Right atrium auricular region (tissue), 2 donors: ENCODE measurements around the gene CRACDL. TPM values are rescaled to one million over a fixed set of nuclear protein-coding genes. Genes with fewer than 3 reads are reported as not detected.

Source experiments
- DNase-seq: peaks from one replicate; pipeline ENCODE4 v3.0.0-alpha.2; 2019; ENCODE audit warnings: low spot score
- H3K27ac ChIP-seq, 2 donors: fragments of 200-600 bp; sonication (generic); 1 replicate in 1 of 2; 2 replicates in 1 of 2; pipeline ENCODE4 v1.5.1; 2016 to 2019
- H3K27me3 ChIP-seq, 2 donors: fragments of 200-600 bp; sonication (generic); one replicate each; pipeline versions ENCODE4 v1.5.1 to v1.6.0; 2017 to 2019
- H3K36me3 ChIP-seq: fragments of 200-600 bp; sonication (generic); one replicate; pipeline ENCODE4 v1.5.1; 2016
- H3K4me1 ChIP-seq, 2 donors: fragments of 200-600 bp; sonication (generic); one replicate each; pipeline versions ENCODE4 v1.5.1 to v1.6.0; 2017 to 2019
- H3K4me3 ChIP-seq, 2 donors: fragments of 200-600 bp; sonication (generic); 1 replicate in 1 of 2; 2 replicates in 1 of 2; pipeline ENCODE4 v1.5.1; 2017 to 2019; ENCODE audit warnings: mild to moderate bottlenecking in 1 of 2, moderate library complexity in 1 of 2
- H3K9me3 ChIP-seq, 2 donors: fragments of 200-600 bp; sonication (generic); one replicate each; pipeline ENCODE4 v1.5.1; 2019
- total RNA-seq, 2 donors: library from RNA; depleted of rRNA; stranded (reverse); fragments of >200 nt; gene quantifications; one replicate each; pipeline ENCODE4 v1.1.0, GENCODE V29; 2016
- TF ChIP-seq, protein P1 (sequence below), 2 donors: fragments of 200-600 bp; sonication (generic); IDR thresholded peaks; one replicate each; pipeline ENCODE4 v1.5.1; 2019; ENCODE audit warnings: antibody characterized with exemption in 2 of 2

The CRACDL gene
- total RNA-seq, 2 donors from 2014 or later: 5.3 to 7.4 TPM

DNA sequence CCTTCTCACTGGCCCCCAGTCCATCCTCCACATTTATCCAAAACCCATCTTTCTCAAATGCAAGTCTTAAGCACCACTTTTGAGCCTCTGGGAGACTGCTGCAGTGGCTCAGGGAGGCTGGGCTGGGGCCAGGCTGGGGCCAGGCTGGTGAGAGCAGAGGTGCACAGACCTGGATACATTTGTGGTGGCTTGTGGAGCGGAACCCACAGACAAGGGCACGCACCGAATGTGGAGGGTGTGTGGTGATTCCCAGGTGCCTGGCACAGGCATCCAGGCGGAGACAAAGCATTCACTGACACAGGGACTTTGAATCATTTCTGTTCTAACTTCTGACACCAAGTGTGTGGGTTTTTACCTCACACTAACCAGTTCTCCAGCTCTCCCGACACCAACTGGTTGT, 162.9 kb downstream of the CRACDL start:
- no peaks in the 10 kb centered on the region for H3K9me3 ChIP-seq
- H3K36me3 ChIP-seq: no peaks in the 10 kb centered on the region
- H3K4me1 ChIP-seq: peaks cover 0 to 40% of the 10 kb centered on the region in 2 donors
- H3K27ac ChIP-seq: no peak overlapping the region
- DNase-seq: no peak
- TF ChIP-seq, protein P1, sequence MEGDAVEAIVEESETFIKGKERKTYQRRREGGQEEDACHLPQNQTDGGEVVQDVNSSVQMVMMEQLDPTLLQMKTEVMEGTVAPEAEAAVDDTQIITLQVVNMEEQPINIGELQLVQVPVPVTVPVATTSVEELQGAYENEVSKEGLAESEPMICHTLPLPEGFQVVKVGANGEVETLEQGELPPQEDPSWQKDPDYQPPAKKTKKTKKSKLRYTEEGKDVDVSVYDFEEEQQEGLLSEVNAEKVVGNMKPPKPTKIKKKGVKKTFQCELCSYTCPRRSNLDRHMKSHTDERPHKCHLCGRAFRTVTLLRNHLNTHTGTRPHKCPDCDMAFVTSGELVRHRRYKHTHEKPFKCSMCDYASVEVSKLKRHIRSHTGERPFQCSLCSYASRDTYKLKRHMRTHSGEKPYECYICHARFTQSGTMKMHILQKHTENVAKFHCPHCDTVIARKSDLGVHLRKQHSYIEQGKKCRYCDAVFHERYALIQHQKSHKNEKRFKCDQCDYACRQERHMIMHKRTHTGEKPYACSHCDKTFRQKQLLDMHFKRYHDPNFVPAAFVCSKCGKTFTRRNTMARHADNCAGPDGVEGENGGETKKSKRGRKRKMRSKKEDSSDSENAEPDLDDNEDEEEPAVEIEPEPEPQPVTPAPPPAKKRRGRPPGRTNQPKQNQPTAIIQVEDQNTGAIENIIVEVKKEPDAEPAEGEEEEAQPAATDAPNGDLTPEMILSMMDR (IDR thresholded peaks at IDR 0.05): no peak
- no peaks in the 10 kb centered on the region for H3K27me3 ChIP-seq
- H3K4me3 ChIP-seq: no peak overlapping the region

DNA sequence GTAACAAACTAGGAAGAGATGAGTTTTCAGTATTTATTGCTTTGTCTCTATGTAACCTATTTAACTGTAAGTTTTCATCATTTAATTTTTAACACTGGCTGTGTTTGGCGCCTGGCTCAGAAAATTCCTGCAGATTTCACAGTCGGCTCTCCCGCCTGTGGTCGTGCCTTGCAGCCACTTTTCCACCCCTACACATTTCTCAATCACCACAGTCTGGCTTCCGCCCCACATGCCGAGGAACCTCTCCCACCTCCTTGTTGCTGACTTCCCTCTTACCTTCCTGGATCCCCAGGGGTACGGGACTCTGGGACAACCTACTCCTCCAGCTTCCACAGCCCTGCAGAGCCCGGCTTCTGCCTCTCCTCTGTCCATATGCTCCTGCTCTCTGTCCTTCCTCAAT, 163.5 kb downstream of the CRACDL start:
- no peaks in the 10 kb centered on the region for H3K27me3 ChIP-seq
- H3K4me1 ChIP-seq: peaks cover 0 to 40% of the 10 kb centered on the region in 2 donors
- H3K9me3 ChIP-seq: no peaks in the 10 kb centered on the region
- DNase-seq: no peak
- TF ChIP-seq, protein P1 (IDR thresholded peaks at IDR 0.05): no peak
- H3K4me3 ChIP-seq: no peak overlapping the region
- no peak overlapping the region for H3K27ac ChIP-seq
- no peaks in the 10 kb centered on the region for H3K36me3 ChIP-seq

DNA sequence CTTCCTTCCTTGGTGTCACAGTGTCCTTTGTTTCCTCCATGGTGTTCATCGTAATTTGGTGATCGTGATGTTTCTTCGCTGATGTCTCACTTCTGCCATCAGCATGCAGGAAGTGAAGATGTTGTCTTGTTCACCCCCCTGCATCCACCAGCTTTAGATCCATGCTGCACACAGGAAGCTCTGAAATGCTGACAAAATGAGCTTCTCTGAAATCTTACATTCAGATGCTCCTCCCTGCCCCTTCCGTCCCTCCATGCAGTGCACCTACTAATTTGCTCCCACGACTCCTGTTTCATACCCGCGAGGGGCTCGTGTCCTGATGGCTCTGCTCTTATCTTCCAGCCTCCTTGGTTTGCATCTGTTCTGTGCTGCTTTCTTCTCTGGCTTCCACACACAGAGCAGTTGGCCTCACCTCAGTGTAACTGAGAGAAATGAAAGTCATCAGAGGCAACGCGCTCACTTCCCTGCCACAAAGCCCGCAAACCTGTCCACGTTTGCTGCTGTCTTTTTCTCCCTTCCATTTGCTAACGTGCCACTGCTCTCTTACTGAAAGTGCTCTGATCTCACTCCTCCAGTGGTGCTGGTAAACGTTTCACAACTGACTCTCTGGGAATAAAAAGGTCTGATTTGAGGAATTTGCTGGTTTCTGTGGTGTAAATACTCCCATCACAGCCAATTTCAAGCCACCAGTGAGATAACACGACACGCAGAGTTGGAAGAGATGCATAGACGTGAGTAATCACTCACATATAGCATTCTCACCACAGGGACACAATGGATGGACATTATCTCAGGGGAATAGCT, 164.1 kb downstream of the CRACDL start:
- peaks cover 0 to 40% of the 10 kb centered on the region in 2 donors for H3K4me1 ChIP-seq
- H3K9me3 ChIP-seq: no peaks in the 10 kb centered on the region
- TF ChIP-seq, protein P1 (IDR thresholded peaks at IDR 0.05): no peak
- H3K27ac ChIP-seq: no peak overlapping the region
- H3K27me3 ChIP-seq: no peaks in the 10 kb centered on the region
- H3K4me3 ChIP-seq: no peak overlapping the region
- DNase-seq: no peak
- no peaks in the 10 kb centered on the region for H3K36me3 ChIP-seq

DNA sequence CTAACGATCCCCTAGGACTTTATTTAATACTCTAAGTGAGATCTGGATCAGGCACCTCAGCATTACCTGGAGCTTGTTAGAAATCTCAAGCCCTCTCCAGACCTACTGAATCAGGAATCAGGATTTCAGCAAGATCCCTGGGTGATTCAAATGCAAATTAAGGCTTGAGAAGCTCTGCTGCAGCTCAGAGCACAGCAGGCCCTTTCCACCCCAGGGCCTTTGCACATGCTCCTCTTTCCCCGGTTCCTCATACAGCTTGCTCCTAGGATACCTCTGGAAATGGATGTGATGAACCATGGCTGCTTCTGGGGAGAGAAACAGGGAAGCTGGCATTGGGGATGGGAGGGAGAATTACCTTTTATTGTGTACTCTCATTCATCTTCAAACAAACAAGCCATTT, 164.8 kb downstream of the CRACDL start:
- no peak overlapping the region for H3K4me3 ChIP-seq
- no peaks in the 10 kb centered on the region for H3K9me3 ChIP-seq
- DNase-seq: no peak
- H3K27me3 ChIP-seq: no peaks in the 10 kb centered on the region
- no peak overlapping the region for H3K27ac ChIP-seq
- TF ChIP-seq, protein P1 (IDR thresholded peaks at IDR 0.05): no peak
- H3K36me3 ChIP-seq: no peaks in the 10 kb centered on the region
- H3K4me1 ChIP-seq: peaks cover 0 to 37% of the 10 kb centered on the region in 2 donors

DNA sequence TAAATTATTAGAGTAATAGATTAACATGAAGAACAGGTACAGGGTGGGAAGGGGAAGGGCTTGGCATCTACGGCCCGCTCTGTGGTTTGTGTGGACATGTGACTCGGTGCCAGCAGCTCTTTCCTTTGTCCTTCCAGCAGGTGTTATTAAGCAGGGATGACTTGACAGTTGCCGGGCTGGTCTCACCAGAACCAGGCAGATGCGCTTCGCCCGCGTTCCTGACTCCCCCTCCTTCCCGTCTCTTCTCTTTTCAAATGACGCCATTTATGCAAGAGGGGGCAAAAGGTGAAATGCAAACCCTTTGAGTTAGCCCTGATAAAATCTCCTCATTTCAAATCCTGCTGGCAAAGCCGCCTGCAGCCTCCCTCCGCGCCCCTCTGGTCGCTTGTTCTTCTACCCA, 166.2 kb downstream of the CRACDL start:
- H3K9me3 ChIP-seq: no peaks in the 10 kb centered on the region
- H3K4me3 ChIP-seq: no peak overlapping the region
- no peak overlapping the region for H3K27ac ChIP-seq
- TF ChIP-seq, protein P1 (IDR thresholded peaks at IDR 0.05): no peak
- H3K27me3 ChIP-seq: no peaks in the 10 kb centered on the region
- peaks cover 0 to 25% of the 10 kb centered on the region in 2 donors for H3K4me1 ChIP-seq
- no peaks in the 10 kb centered on the region for H3K36me3 ChIP-seq
- DNase-seq: no peak

DNA sequence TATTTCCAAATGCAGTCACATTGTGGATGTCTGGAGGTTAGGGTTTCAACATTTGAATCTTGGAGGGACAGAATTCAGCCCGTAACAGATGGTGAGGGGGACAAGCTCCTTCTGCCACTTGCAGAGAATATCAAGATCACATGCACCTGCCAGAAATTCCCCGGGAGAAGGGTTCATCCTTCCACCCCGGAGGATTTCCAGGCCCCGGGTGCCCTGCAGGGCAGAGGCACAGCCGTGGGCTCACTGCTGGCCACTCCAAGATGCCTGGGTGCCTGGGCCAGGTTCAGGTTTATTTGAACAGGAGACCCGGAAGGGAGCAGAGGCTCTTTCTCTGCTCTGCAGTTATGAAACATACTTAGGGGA, 166.9 kb downstream of the CRACDL start:
- Histone ChIP-seq H3K27ac (no peak overlapping the region), H3K36me3 (no peaks in the 10 kb centered on the region), H3K4me1 (peaks cover 0 to 25% of the 10 kb centered on the region in 2 donors), H3K27me3 (no peaks in the 10 kb centered on the region), H3K4me3 (no peak overlapping the region), H3K9me3 (no peaks in the 10 kb centered on the region)
- TF ChIP-seq, protein P1 (IDR thresholded peaks at IDR 0.05): no peak
- no peak for DNase-seq
